GM12874 (cell line): Measurements from ENCODE around the gene MACROD2.

Experiments used
- TF ChIP-seq, protein P1 (sequence below): IDR thresholded peaks from 2 replicates; pipeline ENCODE4 v1.5.1; 2011; ENCODE audit warnings: low read depth, mild to moderate bottlenecking, control low read depth, low read length, moderate library complexity; ENCODE audit not compliant: insufficient read depth

The MACROD2 gene

DNA sequence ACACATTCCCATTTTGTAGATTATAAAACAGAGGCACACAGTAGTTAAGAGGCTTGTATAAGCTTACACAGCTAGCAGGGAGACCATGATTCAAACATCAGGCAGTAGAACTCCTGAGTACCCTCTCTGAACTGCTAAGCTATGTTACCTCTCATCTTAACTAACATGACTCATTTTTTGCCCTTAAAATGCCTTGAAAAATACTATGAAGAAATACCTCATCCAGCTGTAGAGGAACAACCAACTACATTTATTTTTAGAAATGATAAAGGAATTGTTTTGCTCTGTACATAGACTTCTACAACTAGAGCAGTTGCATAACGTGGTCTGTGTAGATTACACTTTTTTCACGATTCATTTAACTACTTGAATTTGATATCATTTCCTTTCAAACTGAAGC, 240.0 kb downstream of the MACROD2 start:
- TF ChIP-seq, protein P1, sequence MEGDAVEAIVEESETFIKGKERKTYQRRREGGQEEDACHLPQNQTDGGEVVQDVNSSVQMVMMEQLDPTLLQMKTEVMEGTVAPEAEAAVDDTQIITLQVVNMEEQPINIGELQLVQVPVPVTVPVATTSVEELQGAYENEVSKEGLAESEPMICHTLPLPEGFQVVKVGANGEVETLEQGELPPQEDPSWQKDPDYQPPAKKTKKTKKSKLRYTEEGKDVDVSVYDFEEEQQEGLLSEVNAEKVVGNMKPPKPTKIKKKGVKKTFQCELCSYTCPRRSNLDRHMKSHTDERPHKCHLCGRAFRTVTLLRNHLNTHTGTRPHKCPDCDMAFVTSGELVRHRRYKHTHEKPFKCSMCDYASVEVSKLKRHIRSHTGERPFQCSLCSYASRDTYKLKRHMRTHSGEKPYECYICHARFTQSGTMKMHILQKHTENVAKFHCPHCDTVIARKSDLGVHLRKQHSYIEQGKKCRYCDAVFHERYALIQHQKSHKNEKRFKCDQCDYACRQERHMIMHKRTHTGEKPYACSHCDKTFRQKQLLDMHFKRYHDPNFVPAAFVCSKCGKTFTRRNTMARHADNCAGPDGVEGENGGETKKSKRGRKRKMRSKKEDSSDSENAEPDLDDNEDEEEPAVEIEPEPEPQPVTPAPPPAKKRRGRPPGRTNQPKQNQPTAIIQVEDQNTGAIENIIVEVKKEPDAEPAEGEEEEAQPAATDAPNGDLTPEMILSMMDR: no peak

DNA sequence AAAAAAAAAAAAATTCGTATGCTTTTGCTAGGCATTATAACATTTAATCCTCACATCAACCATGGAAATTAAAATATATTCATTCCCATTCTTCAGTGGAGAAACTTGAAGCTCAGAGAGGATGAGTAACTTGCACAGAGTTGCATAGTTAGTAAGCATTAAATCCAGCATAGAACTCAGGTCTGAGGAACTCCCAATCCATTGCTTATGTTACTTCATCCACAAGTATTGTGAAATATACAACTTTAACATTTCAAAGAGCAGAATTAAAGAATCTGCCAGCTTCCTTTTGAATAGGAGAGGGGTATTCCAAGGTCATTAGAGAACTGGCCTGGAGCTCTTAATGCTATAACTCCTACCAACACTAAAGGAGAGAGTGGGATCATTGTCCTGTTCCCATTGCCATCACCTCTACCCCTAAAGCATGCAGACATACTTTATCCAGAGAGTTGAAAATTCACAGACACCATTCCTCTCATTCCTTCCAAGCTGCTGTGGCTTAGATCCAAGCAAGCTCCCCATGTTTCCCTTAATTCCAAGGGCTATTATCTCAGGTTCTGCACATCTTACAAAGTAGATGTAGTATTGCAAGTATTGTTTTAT, 250.2 kb downstream of the MACROD2 start:
- TF ChIP-seq, protein P1: no peak

DNA sequence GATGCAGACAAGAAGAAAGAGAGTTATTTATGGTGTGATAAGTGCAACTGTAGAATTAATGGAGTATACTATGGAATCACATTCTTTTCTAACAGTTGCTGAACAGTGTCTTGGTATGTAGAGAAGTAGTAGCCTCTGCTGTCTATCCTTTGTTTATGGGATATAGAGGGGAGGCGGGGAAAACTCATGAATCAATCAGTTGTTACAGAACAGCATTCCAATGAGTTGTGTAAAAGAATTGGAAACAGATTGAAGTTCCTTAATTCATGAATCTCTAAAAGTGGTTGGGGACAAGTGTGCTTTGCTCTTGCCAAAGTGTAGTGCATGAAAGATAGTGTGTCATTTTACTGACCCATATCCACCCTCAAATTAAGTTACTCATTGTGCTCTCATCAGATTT, 264.4 kb downstream of the MACROD2 start:
- TF ChIP-seq, protein P1: no peak

DNA sequence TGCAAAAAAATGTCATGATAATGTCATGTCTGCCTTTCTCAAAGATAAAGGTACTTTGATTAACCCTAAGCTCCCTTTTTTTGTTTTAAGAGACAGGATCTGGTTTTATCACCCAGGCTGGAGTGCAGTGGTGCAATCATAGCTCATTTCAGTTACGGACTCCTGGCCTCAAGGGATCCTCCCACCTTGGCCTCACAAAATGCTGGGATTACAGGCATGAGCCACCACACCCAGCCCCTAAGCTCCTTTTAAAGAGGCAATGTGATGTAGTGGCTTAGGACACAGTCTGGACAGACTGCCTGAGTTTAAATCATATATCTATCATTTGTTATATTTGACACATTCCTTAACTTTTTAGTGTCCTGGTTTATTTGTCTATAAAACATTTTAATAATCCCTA, 265.1 kb downstream of the MACROD2 start:
- TF ChIP-seq, protein P1: no peak

DNA sequence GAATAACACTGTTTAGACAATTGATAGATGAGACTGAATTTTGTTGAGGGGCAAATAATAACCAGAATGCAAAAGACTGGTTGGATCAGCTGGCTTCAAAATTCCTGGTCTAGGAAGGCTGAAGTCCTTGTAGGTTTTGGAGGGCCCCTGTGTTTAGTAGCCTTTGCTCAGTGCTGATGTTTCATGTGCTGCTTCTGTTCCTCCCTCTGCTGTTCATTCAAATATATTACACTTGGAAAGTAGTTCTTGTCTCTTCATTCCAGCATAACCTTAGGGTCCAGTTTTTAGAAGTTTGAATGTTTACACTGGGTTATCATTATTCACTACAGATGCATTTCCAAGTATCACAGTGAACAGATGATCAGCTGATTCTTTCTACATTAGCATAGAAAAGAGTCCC, 269.6 kb downstream of the MACROD2 start:
- TF ChIP-seq, protein P1: 0 out of 2 replicates have a peak, but pooled peaks have one; percentile 7

DNA sequence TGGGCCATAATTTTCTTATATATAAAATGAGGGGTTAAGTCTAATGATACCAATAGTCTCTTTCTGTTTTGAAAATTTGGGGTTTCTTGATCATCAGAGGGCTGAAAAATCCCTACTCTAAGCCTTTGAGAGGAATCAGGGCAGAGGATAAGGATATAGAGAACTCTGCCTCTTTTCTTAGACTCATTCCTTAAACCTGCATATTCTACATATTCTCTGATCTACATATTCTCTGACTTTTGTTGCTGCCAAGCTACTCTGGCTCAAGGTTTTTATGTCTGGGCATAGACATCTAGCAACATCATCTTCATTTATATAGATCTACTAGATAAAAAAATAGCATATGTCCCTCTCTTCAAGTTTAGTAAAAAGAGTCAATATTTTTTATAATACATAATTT, 270.9 kb downstream of the MACROD2 start:
- TF ChIP-seq, protein P1: no peak

DNA sequence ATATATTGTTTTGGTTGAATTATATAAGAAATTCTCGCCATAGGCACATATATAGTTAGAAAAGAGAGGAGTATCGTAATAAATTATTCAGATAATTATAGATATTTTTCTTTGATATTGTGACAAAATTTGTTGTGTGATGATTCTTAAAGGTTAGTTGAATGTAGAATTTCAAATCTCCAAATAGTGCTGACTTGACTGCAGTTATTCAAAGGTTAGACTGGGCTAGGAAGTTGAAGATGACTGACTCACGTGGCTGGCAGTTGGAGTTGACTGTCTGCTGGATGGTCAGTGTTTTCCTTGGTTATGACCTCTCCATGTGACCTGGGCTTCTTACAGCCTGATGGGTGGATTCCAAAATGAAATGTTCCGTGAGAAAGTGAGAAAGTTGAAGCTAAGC, 286.8 kb downstream of the MACROD2 start:
- TF ChIP-seq, protein P1: no peak
